Adrenal gland (tissue), 12 donors: Measurements from ENCODE around the gene NRARP. TPM values are rescaled to one million over a fixed set of nuclear protein-coding genes. Genes with fewer than 3 reads are reported as not detected.

Experiments used
- DNase-seq, 7 donors: peaks; one replicate each; pipeline ENCODE4 v3.0.0-alpha.2; 2019 to 2020
- H3K27ac ChIP-seq, 5 donors: fragments of 200-600 bp; sonication (generic) in 4 of 5; 1 replicate in 3 of 5; 2 replicates in 2 of 5; pipeline versions ENCODE4 v1.5.1 to v1.8.0; 2016 to 2020; ENCODE audit warnings: mild to moderate bottlenecking in 1 of 5
- H3K27me3 ChIP-seq: fragments of 200-600 bp; 2 replicates; pipeline ENCODE4 v1.8.0; 2021
- H3K36me3 ChIP-seq, 2 donors: fragments of 200-600 bp; replicated peaks in 1 of 2; 1 replicate in 1 of 2; 2 replicates in 1 of 2; pipeline versions ENCODE4 v1.5.1 to v1.8.0; 2018 to 2022
- H3K4me1 ChIP-seq, 2 donors: fragments of 200-600 bp; replicated peaks in 1 of 2; 1 replicate in 1 of 2; 2 replicates in 1 of 2; pipeline versions ENCODE4 v1.5.1 to v1.8.0; 2018 to 2021
- H3K4me3 ChIP-seq, 4 donors: fragments of 200-600 bp; sonication (generic) in 3 of 4; one replicate each; pipeline ENCODE4 v1.5.1; 2016 to 2018
- H3K9me3 ChIP-seq, 3 donors: fragments of 200-600 bp; sonication (generic) in 1 of 3; replicated peaks in 1 of 3; 1 replicate in 2 of 3; 2 replicates in 1 of 3; pipeline versions ENCODE4 v1.5.1 to v1.8.0; 2016 to 2021
- POLR2A ChIP-seq, 2 donors: fragments of 450-650 bp; IDR thresholded peaks; one replicate each; pipeline ENCODE4 v1.6.1; 2017; ENCODE audit warnings: antibody characterized with exemption in 2 of 2, mild to moderate bottlenecking in 2 of 2, moderate library complexity in 1 of 2
- WGBS, 4 donors: extraction: QIAGEN DNeasy Blood & Tissue Kit in 2 of 4; methylation state at CpG; one replicate each; pipeline versions ENCODE4 v1.1.5 to v1.1.7; 2013 to 2017; 5-methylcytosine and 5-hydroxymethylcytosine counted together
- intact Hi-C, 2 donors: fragments of 100-400 bp; cut with DNase I; formaldehyde crosslinking; loops; one replicate each; pipeline versions ENCODE4 v1.14.1 to v1.15.0; 2022 to 2023
- polyA plus RNA-seq, 3 donors: library from polyadenylated mRNA; stranded (reverse); fragments of 200-250 nt in 2 of 3; fragments of 350-450 nt in 1 of 3; fragmentation: Illumina TruSeq in 1 of 3; extraction: RNeasy Lipid Tissue Mini Kit (QIAGEN cat#74804) in 1 of 3; gene quantifications; one replicate each; pipeline ENCODE4 v1.2.3, GENCODE V29; 2013 to 2014
- total RNA-seq, 9 donors: library from RNA; depleted of rRNA in 4 of 9; stranded (reverse); fragments of >200 nt in 4 of 9; fragments of 120-200 nt in 1 of 9; fragmentation: NEBNext Ultra II Directional in 1 of 9; extraction: Animal tissue kit (Norgen Biotek cat#: 25700) in 1 of 9; gene quantifications; one replicate each; pipeline versions ENCODE4 v1.1.0 to v1.2.4, GENCODE V29; 2013 to 2023
- TF ChIP-seq, protein P1 (sequence below), 6 experiments: fragments of 450-650 bp in 4 of 6; fragments of 200-600 bp in 2 of 6; sonication (generic) in 1 of 6; IDR thresholded peaks; 1 replicate in 5 of 6; 2 replicates in 1 of 6; pipeline versions ENCODE4 v1.5.1 to v1.8.0; 2016 to 2021; ENCODE audit warnings: antibody characterized with exemption in 6 of 6, mild to moderate bottlenecking in 2 of 6, moderate library complexity in 1 of 6
- donor health status: healthy with polysubstance abuse.
- donor health status: Bipolar disorder and iron deficiency.
- donor health status: DM: yes; HTN: yes; CAD: no.
- donor health status: DM: no; HTN: no; CAD: no.
- donor health status: DM: no; HTN: no; CAD: no.
- donor health status: DM: yes; HTN: yes; CAD: no.

Gene NRARP
- total and polyA plus RNA-seq, 12 donors, result 0.59 to 11.2 (median 2.7) TPM

DNA sequence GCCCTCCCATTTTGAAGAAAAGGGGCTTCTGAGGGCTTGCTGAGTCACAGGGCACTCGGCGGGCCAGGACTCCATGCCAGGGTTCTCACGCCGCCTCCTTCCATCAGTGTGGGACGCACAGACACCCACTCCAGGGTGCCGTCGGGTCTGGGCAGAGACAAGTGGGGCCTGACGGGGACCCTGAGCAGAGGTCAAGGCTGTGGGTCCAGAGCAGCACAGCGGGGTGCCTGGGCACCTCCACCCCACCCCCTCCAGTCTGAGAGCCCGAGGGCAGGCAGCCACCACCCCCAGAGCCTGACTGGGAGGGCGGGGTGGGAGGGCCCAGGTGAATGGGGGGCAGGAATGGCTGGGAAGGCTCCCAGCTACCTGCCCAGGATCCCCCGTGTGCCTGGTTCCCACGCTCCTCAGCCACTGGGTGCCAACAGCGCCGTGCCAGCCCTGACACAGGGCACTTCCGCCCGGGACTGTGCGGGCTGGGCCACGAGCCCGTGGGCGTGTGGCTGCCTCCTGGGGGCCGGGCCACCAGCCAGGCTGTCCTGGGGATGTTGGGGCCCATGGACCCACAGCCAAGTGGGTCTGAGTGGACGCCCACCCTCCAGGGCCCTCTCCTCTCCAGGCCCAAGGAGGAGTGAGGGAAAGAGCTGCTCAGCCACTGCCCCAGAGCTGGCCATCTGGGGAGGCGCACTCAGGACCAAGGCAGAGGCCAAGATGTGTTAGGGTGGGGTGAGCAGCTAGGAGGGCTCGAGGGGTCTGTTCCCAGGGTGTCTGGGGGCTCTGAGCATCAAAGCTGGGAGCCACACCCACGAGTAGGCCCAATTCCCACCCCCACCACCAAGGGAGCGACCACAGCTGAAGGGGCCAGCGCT lies 10.1 kb upstream of the NRARP start:
- 71 to 88% (median 78%) methylated on average over 3 to 28 of the region's 28 CpGs for WGBS, 4 donors
- Histone ChIP-seq H3K27ac (no peak overlapping the region), H3K27me3 (peaks cover 12% of the 10 kb centered on the region)

DNA sequence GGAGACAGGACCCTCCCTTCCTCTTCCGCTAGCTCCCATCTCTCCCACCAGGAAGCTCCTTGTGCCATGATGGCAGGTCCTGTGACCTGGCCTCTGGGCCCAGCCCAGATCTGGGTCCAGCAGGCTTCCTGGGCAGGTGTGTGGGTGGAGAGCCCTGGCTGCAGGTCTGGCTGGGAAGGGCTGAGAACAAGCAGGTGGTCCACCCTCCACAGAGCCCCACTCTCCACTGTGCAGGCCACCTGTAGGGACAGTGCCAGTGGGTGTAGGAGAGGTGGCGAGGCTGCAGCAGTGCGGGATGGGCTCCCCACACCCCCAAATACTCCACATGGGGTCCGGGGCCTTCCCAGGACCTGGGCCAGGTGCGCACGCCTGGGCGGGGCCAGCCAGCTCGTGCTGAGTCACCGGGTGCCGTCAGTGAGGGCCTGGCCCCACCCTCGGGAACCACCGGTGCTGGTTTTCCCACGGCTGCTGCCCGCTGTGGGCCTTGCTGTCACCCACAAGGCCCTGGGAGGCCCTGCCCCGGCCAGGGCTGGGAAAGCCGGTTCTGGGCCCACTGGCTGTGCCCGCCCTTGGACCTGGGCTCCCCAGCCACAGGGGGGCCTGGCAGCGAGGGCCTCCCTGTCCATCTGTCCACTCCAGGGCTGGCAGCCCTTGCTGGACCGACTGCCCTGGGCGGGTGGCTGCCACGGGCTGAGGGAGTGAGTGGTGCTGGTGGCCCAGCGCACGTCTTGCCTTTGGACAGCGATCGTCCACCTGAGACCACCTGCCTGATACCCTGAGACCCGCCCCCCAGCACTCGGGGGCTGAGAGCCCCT lies 9.3 kb upstream of the NRARP start:
- WGBS, 4 donors, result 73 to 100% (median 80%) methylated on average over 1 to 27 of the region's 27 CpGs
- peaks cover 0 to 16% of the 10 kb centered on the region in 2 donors for H3K4me1 ChIP-seq

More for the DNA sequence above, 10.1 kb upstream of the NRARP start:
- intact Hi-C loops, result no loop called here
- Histone ChIP-seq H3K36me3 (no peaks in the 10 kb centered on the region), H3K9me3 (no peaks in the 10 kb centered on the region), H3K4me3 (no peak overlapping the region), H3K4me1 (peaks cover 0 to 12% of the 10 kb centered on the region in 2 donors)
- no peak for TF ChIP-seq POLR2A (IDR thresholded peaks at IDR 0.05)
- TF ChIP-seq, protein P1, sequence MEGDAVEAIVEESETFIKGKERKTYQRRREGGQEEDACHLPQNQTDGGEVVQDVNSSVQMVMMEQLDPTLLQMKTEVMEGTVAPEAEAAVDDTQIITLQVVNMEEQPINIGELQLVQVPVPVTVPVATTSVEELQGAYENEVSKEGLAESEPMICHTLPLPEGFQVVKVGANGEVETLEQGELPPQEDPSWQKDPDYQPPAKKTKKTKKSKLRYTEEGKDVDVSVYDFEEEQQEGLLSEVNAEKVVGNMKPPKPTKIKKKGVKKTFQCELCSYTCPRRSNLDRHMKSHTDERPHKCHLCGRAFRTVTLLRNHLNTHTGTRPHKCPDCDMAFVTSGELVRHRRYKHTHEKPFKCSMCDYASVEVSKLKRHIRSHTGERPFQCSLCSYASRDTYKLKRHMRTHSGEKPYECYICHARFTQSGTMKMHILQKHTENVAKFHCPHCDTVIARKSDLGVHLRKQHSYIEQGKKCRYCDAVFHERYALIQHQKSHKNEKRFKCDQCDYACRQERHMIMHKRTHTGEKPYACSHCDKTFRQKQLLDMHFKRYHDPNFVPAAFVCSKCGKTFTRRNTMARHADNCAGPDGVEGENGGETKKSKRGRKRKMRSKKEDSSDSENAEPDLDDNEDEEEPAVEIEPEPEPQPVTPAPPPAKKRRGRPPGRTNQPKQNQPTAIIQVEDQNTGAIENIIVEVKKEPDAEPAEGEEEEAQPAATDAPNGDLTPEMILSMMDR (IDR thresholded peaks at IDR 0.05), result no peak
- DNase-seq, result peak in 1 of 7 donors; percentile 10

DNA sequence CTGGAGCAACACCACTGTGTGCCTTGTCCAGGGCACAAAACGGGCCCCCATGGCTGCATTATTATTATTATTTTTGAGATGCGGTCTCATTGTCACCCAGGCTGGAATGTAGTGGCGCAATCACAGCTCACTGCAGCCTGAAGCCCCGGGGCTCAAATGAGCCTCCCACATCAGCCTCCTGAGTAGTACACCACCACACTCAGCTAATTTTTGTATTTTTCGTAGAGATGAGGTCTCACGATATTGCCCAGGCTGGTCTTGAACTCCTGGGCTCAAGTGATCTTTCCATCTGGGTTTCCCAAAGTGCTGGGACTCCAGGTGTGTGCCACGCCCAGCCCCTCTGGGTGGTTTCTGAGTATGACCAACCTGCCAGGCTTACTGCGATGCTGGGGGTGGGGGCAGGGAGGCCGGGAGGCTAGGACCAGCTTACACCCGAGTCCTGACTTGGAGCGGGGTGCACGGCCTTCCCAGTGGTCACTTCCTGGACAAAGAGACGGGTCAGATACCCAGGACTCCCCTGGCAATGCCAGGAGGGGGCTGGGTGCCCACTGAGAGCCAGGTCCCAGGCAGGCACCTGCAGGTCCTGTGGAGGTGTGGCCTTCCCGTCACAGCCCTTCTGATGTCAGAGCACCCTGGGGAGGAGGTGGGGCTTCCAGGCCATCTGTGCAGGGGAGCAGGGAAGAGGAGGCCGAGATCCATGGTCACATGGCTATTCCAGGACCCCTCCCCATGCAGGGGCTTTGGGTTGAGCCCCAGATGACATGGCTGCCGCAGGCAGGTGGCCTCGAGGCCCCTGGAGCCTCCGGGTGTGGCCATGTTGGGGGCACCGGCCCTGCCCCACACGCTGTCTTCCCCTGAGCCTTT lies 8.3 kb upstream of the NRARP start:
- no peak for TF ChIP-seq POLR2A (IDR thresholded peaks at IDR 0.05)
- TF ChIP-seq, protein P1 (IDR thresholded peaks at IDR 0.05), result no peak
- 75 to 92% (median 78%) methylated on average over 10 to 20 of the region's 20 CpGs for WGBS, 4 donors
- H3K27me3 ChIP-seq, result peaks cover 8% of the 10 kb centered on the region
- H3K27ac ChIP-seq, result no peak overlapping the region
- no peak overlapping the region for H3K4me3 ChIP-seq
- no peaks in the 10 kb centered on the region for H3K36me3 ChIP-seq
- intact Hi-C loops, result no loop called here
- H3K9me3 ChIP-seq, result no peaks in the 10 kb centered on the region
- peaks cover 6 to 16% of the 10 kb centered on the region in 2 donors for H3K4me1 ChIP-seq
- DNase-seq, result peak in 3 of 7 donors; percentile 7 to 13 (median 13)

More for the DNA sequence above, 9.3 kb upstream of the NRARP start:
- no peak overlapping the region for H3K4me3 ChIP-seq
- peak in 3 of 7 donors; percentile 8 to 18 (median 11) for DNase-seq
- intact Hi-C loops, result no loop called here
- H3K36me3 ChIP-seq, result no peaks in the 10 kb centered on the region
- H3K27me3 ChIP-seq, result peaks cover 11% of the 10 kb centered on the region
- TF ChIP-seq, protein P1 (IDR thresholded peaks at IDR 0.05), result no peak
- TF ChIP-seq POLR2A (IDR thresholded peaks at IDR 0.05), result no peak
- H3K9me3 ChIP-seq, result no peaks in the 10 kb centered on the region
- no peak overlapping the region for H3K27ac ChIP-seq
